Glutamatergic neuron (in vitro differentiated cells): ENCODE results near the gene GIMAP7. TPM values are rescaled to one million over a fixed set of nuclear protein-coding genes. Genes with fewer than 3 reads are reported as not detected.

Experiments used
- DNase-seq: peaks from one replicate; pipeline ENCODE4 v3.0.0; 2022
- H3K27ac Mint-ChIP-seq: one replicate; pipeline ENCODE4 v1.8.0; 2020; ENCODE audit warnings: mild to moderate bottlenecking, mixed read lengths, inconsistent platforms; ENCODE audit not compliant: unreplicated experiment
- H3K27me3 Mint-ChIP-seq: one replicate; pipeline ENCODE4 v1.8.0; 2020; ENCODE audit warnings: mild to moderate bottlenecking, moderate library complexity, mixed read lengths, inconsistent platforms; ENCODE audit not compliant: unreplicated experiment
- H3K36me3 Mint-ChIP-seq: one replicate; pipeline ENCODE4 v1.8.0; 2020; ENCODE audit warnings: mild to moderate bottlenecking, mixed read lengths, inconsistent platforms; ENCODE audit not compliant: unreplicated experiment
- H3K4me1 Mint-ChIP-seq: one replicate; pipeline ENCODE4 v1.8.0; 2020; ENCODE audit warnings: mild to moderate bottlenecking, low read depth, mixed read lengths, inconsistent platforms; ENCODE audit not compliant: unreplicated experiment
- H3K4me3 Mint-ChIP-seq: one replicate; pipeline ENCODE4 v1.8.0; 2020; ENCODE audit warnings: mild to moderate bottlenecking, mixed read lengths, inconsistent platforms; ENCODE audit not compliant: unreplicated experiment
- H3K9me3 Mint-ChIP-seq: one replicate; pipeline ENCODE4 v1.8.0; 2020; ENCODE audit warnings: mild to moderate bottlenecking, moderate library complexity, mixed read lengths, inconsistent platforms; ENCODE audit not compliant: unreplicated experiment
- CTCF ChIP-seq: fragments of 200-600 bp; sonication (generic); IDR thresholded peaks from one replicate; pipeline ENCODE4 v1.5.0; 2021; ENCODE audit not compliant: partially characterized antibody, unreplicated experiment
- total RNA-seq: library from RNA; stranded (reverse); fragmentation: NEBNext Ultra II Directional; extraction: Animal tissue kit (Norgen Biotek cat#: 25700); gene quantifications from one replicate; pipeline ENCODE4 v1.2.1, GENCODE V29; 2021; ENCODE audit not compliant: unreplicated experiment

The GIMAP7 gene
- total RNA-seq, 1 donor from 2014 or later: not detected

DNA sequence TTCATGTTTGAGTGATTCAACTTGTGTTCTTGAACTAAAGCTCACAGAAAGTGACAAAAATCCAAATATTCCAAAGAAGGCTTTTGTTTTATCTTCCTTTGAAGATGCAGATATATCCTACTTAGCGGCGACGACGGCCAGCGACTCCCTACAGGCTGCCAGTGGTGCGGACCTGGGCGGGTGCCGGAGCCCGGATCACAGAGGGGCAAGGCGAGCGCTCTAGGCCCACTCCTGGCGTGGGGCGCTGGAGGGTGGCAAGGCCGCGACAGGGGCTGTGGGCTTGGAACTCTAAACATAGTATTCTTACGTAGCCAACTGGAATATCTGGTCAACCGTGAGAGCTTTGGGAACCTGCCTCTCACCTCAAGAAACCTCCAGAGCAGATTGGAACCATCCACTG lies 914 bp upstream of the GIMAP7 start:
- H3K27me3 Mint-ChIP-seq: no peaks in the 10 kb centered on the region
- no peak overlapping the region for H3K27ac Mint-ChIP-seq
- H3K4me3 Mint-ChIP-seq: no peak overlapping the region
- no peak for TF ChIP-seq CTCF
- H3K9me3 Mint-ChIP-seq: no peaks in the 10 kb centered on the region
- H3K36me3 Mint-ChIP-seq: no peaks in the 10 kb centered on the region
- no peak for DNase-seq
- no peaks in the 10 kb centered on the region for H3K4me1 Mint-ChIP-seq

- no peak for DNase-seq
- H3K27me3 Mint-ChIP-seq: no peaks in the 10 kb centered on the region
- H3K27ac Mint-ChIP-seq: no peak overlapping the region
- H3K4me3 Mint-ChIP-seq: no peak overlapping the region
- H3K4me1 Mint-ChIP-seq: no peaks in the 10 kb centered on the region
- H3K9me3 Mint-ChIP-seq: no peaks in the 10 kb centered on the region
- no peak for TF ChIP-seq CTCF
- no peaks in the 10 kb centered on the region for H3K36me3 Mint-ChIP-seq
Measured at GRCh38 chr7:150515248-150516147, 826 bp downstream of the GIMAP7 start.

GRCh38 chr7:150516956-150517745 lies 2.5 kb downstream of the GIMAP7 start:
- no peaks in the 10 kb centered on the region for H3K9me3 Mint-ChIP-seq
- no peaks in the 10 kb centered on the region for H3K4me1 Mint-ChIP-seq
- TF ChIP-seq CTCF: no peak
- DNase-seq: no peak
- no peak overlapping the region for H3K27ac Mint-ChIP-seq
- H3K27me3 Mint-ChIP-seq: no peaks in the 10 kb centered on the region
- H3K4me3 Mint-ChIP-seq: no peak overlapping the region
- no peaks in the 10 kb centered on the region for H3K36me3 Mint-ChIP-seq

- H3K4me1 Mint-ChIP-seq: peaks cover 3% of the 10 kb centered on the region
- H3K4me3 Mint-ChIP-seq: no peak overlapping the region
- H3K27ac Mint-ChIP-seq: no peak overlapping the region
- no peaks in the 10 kb centered on the region for H3K9me3 Mint-ChIP-seq
- H3K27me3 Mint-ChIP-seq: no peaks in the 10 kb centered on the region
- H3K36me3 Mint-ChIP-seq: no peaks in the 10 kb centered on the region
- no peak for DNase-seq
- TF ChIP-seq CTCF: no peak
Measured at GRCh38 chr7:150519310-150519709, 4.6 kb downstream of the GIMAP7 start.
